Measurements from ENCODE around the gene INO80. TPM values are rescaled to one million over a fixed set of nuclear protein-coding genes. Genes with fewer than 3 reads are reported as not detected.

The INO80 gene
- 10 to 100 TPM; 31.3 to 34.7 (median 33.7) TPM for total RNA-seq
- total RNA-seq (2013) = 24.8 TPM
- 80.9 to 163 (median 113) reads per million in 29 experiments for total RNA-seq

DNA sequence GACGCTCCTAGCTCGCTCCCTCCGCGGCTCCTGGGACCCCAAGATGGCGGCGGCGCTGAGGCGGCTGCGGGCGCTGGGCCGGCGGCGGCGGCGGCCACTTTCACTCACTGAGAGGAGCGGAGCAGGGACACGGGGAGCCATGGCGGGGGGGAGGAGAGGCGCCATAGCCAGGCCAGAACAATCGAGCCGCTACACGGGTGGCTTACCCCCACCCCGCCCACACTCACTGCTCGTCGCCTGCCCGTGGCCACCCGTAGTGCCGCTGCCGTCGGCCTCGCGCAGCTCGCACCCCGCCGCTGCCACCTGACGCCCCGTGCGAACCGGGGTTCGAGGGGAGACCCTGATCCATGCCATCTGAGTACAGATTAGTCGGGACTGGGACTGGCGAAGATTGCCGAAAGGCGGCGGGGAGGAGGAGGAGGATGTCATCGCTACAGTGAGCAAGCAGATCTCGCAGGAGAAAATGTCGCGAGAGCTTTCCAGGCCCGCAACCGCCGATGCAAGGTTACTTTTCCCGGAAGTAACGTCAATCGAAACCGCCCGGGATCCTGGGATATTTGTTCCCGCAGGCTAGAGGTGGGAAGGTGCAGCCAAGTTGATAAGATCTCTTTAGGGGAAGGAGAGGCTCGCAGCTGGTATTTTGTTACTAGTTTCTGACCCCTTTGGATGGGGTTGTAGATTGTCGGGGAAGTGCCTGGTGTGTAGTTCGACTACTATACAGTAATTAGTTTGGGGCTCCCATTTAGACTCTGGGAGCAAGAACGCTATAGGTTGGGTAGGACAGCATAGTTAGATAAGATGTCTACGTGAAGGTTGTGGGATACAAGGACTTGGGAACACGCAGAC is at the start of gene INO80:
Gene INO80 (minus strand): TSS at position 165 of the 846 bp plus-strand sequence. CDS start 19,970 bp downstream, outside the sequence.
- ATAC-seq (replicated peaks in 1 of 4) = peak; percentile 82 to 86 (median 84)

DNA sequence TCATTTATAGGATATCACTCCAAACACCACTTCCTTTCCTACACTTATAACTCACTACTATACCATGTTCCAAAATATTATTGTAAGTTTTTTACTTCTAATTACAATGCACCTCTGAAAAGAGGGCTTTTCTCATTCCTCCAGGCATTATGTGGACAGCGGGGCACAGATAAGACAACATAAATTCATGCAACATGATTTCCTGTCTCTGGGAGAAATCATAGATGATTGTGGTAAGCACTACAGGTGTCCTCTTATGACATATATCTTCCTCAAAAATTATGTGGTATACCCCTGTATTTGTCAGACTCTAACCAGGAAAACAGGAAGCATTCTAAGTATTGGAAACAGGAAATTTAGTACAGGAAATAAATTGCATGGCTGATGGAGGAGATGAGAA is 45.7 kb upstream of the INO80 start:
- H3K27me3 Mint-ChIP-seq = no peaks in the 10 kb centered on the region
- H3K9me3 Mint-ChIP-seq = no peaks in the 10 kb centered on the region
- no peaks in the 10 kb centered on the region for H3K9me3 ChIP-seq
- ATAC-seq (replicated peaks in 1 of 4) (no peak), DNase-seq (no peak)
- POLR2A ChIA-PET = interaction anchor here in 1 of 2 donors (0.6 kb wide), 1 partner anchor 949 kb away, joined by 5 read pairs; no protein-coding TSS in a partner anchor
- CTCF ChIA-PET = no interaction called here
- peaks cover 6 to 8% (median 8%) of the 10 kb centered on the region in 3 donors for H3K4me1 Mint-ChIP-seq
- H3K4me3 ChIP-seq (ENCODE audit: control insufficient read depth in 1 of 2, extremely low read depth in 1 of 2, low read length in 1 of 2) = no peak overlapping the region
- no peak overlapping the region for H3K27ac Mint-ChIP-seq
- H3K27me3 ChIP-seq (replicated peaks in 1 of 2; ENCODE audit: control insufficient read depth in 2 of 2, extremely low read depth in 1 of 2, insufficient read depth in 2 of 2, low read length in 1 of 2) = peaks cover 0 to 4% of the 10 kb centered on the region in 2 experiments
- H3K36me3 ChIP-seq (ENCODE audit: control insufficient read depth in 2 of 2, extremely low read depth in 1 of 2, insufficient read depth in 1 of 2, low read length in 1 of 2) = no peaks in the 10 kb centered on the region
- H3K36me3 Mint-ChIP-seq = no peaks in the 10 kb centered on the region
- no CpG with 5 or more reads among the region's 1 CpG for WGBS (ENCODE audit: insufficient coverage)
- no peak overlapping the region for H3K4me3 Mint-ChIP-seq
- H3K4me1 ChIP-seq (ENCODE audit: control insufficient read depth in 1 of 2, extremely low read depth in 1 of 2, insufficient read depth in 2 of 2, low read length in 2 of 2) = no peaks in the 10 kb centered on the region
- no peak overlapping the region for H3K27ac ChIP-seq (ENCODE audit: low read length)

More for the DNA sequence above, at the start of gene INO80:
- H3K36me3 ChIP-seq (ENCODE audit: control insufficient read depth in 2 of 2, extremely low read depth in 1 of 2, insufficient read depth in 1 of 2, low read length in 1 of 2) = peaks cover 0 to 4% of the 10 kb centered on the region in 2 donors
- H3K27me3 ChIP-seq (replicated peaks in 1 of 2; ENCODE audit: control insufficient read depth in 2 of 2, extremely low read depth in 1 of 2, insufficient read depth in 2 of 2, low read length in 1 of 2) = no peaks in the 10 kb centered on the region
- Mint-ChIP-seq H3K4me1 (peaks cover 27 to 32% (median 28%) of the 10 kb centered on the region in 3 donors), H3K9me3 (no peaks in the 10 kb centered on the region), H3K27ac (peak within 1 kb of the TSS; percentile 98 to 100), H3K27me3 (no peaks in the 10 kb centered on the region), H3K4me3 (peak within 1 kb of the TSS; percentile 92 to 98 (median 93)), H3K36me3 (no peaks in the 10 kb centered on the region)
- under 1% methylated on average over 38 of the region's 64 CpGs for WGBS (ENCODE audit: insufficient coverage)
- no peaks in the 10 kb centered on the region for H3K9me3 ChIP-seq
- peak; percentile 90 to 98 (median 95) for DNase-seq
- peaks cover 8 to 24% of the 10 kb centered on the region in 2 experiments for H3K4me1 ChIP-seq (ENCODE audit: control insufficient read depth in 1 of 2, extremely low read depth in 1 of 2, insufficient read depth in 2 of 2, low read length in 2 of 2)
- ChIA-PET CTCF (interaction anchor here in 1 of 2 donors (0.8 kb wide), 1 partner anchor 174 kb away, joined by 3 read pairs; no protein-coding TSS in a partner anchor), POLR2A (interaction anchor here in 1 of 2 donors (0.7 to 0.8 kb wide), 2 partner anchors 59 to 548 kb away, joined by 4 read pairs; no protein-coding TSS in a partner anchor)
- peak within 1 kb of the TSS; percentile 92 for H3K27ac ChIP-seq (ENCODE audit: low read length)
- H3K4me3 ChIP-seq (ENCODE audit: control insufficient read depth in 1 of 2, extremely low read depth in 1 of 2, low read length in 1 of 2) = peak within 1 kb of the TSS; percentile 89 to 97

GRCh38 chr15:41161336-41161735 is 45.3 kb upstream of the INO80 start:
- Mint-ChIP-seq H3K4me3 (no peak overlapping the region), H3K4me1 (peaks cover 6 to 8% (median 8%) of the 10 kb centered on the region in 3 donors), H3K9me3 (no peaks in the 10 kb centered on the region), H3K36me3 (no peaks in the 10 kb centered on the region), H3K27me3 (no peaks in the 10 kb centered on the region), H3K27ac (no peak overlapping the region)
- Histone ChIP-seq H3K27ac (ENCODE audit: low read length) (no peak overlapping the region), H3K27me3 (replicated peaks in 1 of 2; ENCODE audit: control insufficient read depth in 2 of 2, extremely low read depth in 1 of 2, insufficient read depth in 2 of 2, low read length in 1 of 2) (peaks cover 0 to 6% of the 10 kb centered on the region in 2 experiments), H3K9me3 (no peaks in the 10 kb centered on the region), H3K4me1 (ENCODE audit: control insufficient read depth in 1 of 2, extremely low read depth in 1 of 2, insufficient read depth in 2 of 2, low read length in 2 of 2) (no peaks in the 10 kb centered on the region), H3K4me3 (ENCODE audit: control insufficient read depth in 1 of 2, extremely low read depth in 1 of 2, low read length in 1 of 2) (no peak overlapping the region), H3K36me3 (ENCODE audit: control insufficient read depth in 2 of 2, extremely low read depth in 1 of 2, insufficient read depth in 1 of 2, low read length in 1 of 2) (no peaks in the 10 kb centered on the region)
- CTCF ChIA-PET = no interaction called here
- WGBS (ENCODE audit: insufficient coverage) = 56% methylated on average over 1 of the region's 6 CpGs
- POLR2A ChIA-PET = interaction anchor here in 1 of 2 donors (0.6 kb wide), 1 partner anchor 950 kb away, joined by 5 read pairs; no protein-coding TSS in a partner anchor
- ATAC-seq (replicated peaks in 1 of 4) (no peak), DNase-seq (no peak)

DNA sequence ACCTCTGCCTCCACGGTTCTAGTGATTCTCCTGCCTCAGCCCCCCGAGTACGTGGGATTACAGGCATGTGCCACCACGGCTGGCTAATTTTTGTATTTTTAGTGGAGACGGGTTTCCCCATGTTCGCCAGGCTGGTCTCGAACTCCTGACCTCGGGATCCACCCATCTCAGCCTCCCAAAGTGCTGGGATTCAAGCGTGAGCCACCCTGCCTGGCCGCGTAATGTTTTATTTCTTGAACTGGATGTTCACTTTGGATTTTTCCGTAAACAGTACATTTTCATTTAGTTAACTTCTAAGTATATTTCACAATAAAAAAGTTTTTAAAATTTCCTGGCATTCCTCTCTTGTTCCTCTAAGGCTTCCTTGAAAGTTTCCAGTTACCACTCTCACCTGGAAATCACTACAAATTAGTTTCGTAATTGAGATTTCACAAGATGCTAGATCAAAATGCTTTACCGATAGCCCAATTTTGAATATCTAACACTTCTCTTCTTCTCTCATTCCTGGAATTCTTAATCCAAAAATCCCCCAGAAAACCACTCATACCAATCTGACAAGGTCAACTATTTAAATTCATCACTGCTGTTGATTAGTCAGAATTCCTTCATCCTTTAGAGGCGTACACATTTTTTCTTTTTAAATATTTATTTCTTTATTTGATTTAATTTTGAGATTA is 44.7 kb upstream of the INO80 start:
- DNase-seq = no peak
- no peak for ATAC-seq (replicated peaks in 1 of 4)
- peaks cover 6 to 8% (median 8%) of the 10 kb centered on the region in 3 donors for H3K4me1 Mint-ChIP-seq
- POLR2A ChIA-PET = interaction anchor here in 1 of 2 donors (0.6 kb wide), 1 partner anchor 950 kb away, joined by 5 read pairs; no protein-coding TSS in a partner anchor
- H3K27me3 ChIP-seq (replicated peaks in 1 of 2; ENCODE audit: control insufficient read depth in 2 of 2, extremely low read depth in 1 of 2, insufficient read depth in 2 of 2, low read length in 1 of 2) = peaks cover 0 to 6% of the 10 kb centered on the region in 2 experiments
- no peaks in the 10 kb centered on the region for H3K36me3 Mint-ChIP-seq
- no peak overlapping the region for H3K27ac ChIP-seq (ENCODE audit: low read length)
- H3K4me3 Mint-ChIP-seq = no peak overlapping the region
- H3K4me1 ChIP-seq (ENCODE audit: control insufficient read depth in 1 of 2, extremely low read depth in 1 of 2, insufficient read depth in 2 of 2, low read length in 2 of 2) = no peaks in the 10 kb centered on the region
- no peaks in the 10 kb centered on the region for H3K27me3 Mint-ChIP-seq
- WGBS (ENCODE audit: insufficient coverage) = 70% methylated on average over 11 of the region's 15 CpGs
- H3K36me3 ChIP-seq (ENCODE audit: control insufficient read depth in 2 of 2, extremely low read depth in 1 of 2, insufficient read depth in 1 of 2, low read length in 1 of 2) = no peaks in the 10 kb centered on the region
- CTCF ChIA-PET = interaction anchor here in 1 of 2 donors (0.7 kb wide), 1 partner anchor 25 kb away, joined by 5 read pairs; no protein-coding TSS in a partner anchor
- no peaks in the 10 kb centered on the region for H3K9me3 ChIP-seq
- H3K9me3 Mint-ChIP-seq = no peaks in the 10 kb centered on the region
- H3K27ac Mint-ChIP-seq = no peak overlapping the region
- H3K4me3 ChIP-seq (ENCODE audit: control insufficient read depth in 1 of 2, extremely low read depth in 1 of 2, low read length in 1 of 2) = no peak overlapping the region

DNA sequence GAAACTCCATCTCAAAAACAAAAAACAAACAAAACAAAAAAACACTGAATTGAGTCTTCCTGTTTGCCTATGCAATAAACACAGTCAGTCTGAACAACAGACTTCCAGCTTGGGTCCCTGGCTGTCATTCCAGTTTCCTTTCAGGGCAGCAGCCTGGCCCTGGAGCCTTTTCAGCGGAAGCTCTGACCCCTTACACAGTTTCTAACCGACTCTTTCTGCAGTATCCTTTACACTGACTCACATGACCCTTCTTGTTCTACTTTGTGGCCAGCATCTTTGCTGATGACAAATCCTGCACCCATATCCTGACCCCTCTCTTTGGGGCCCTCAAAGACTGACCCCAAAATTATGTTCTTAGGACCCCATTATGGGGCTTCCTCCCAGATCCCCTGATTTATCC is 38.3 kb upstream of the INO80 start:
- CTCF ChIA-PET = no interaction called here
- H3K27me3 Mint-ChIP-seq = no peaks in the 10 kb centered on the region
- no peak overlapping the region for H3K27ac ChIP-seq (ENCODE audit: low read length)
- H3K27me3 ChIP-seq (replicated peaks in 1 of 2; ENCODE audit: control insufficient read depth in 2 of 2, extremely low read depth in 1 of 2, insufficient read depth in 2 of 2, low read length in 1 of 2) = peaks cover 0 to 8% of the 10 kb centered on the region in 2 experiments
- H3K36me3 ChIP-seq (ENCODE audit: control insufficient read depth in 2 of 2, extremely low read depth in 1 of 2, insufficient read depth in 1 of 2, low read length in 1 of 2) = no peaks in the 10 kb centered on the region
- no peaks in the 10 kb centered on the region for H3K4me1 ChIP-seq (ENCODE audit: control insufficient read depth in 1 of 2, extremely low read depth in 1 of 2, insufficient read depth in 2 of 2, low read length in 2 of 2)
- H3K36me3 Mint-ChIP-seq = no peaks in the 10 kb centered on the region
- no peaks in the 10 kb centered on the region for H3K9me3 ChIP-seq
- peaks cover 0 to 14% (median 8%) of the 10 kb centered on the region in 3 donors for H3K4me1 Mint-ChIP-seq
- POLR2A ChIA-PET = no interaction called here
- H3K4me3 ChIP-seq (ENCODE audit: control insufficient read depth in 1 of 2, extremely low read depth in 1 of 2, low read length in 1 of 2) = no peak overlapping the region
- H3K4me3 Mint-ChIP-seq = no peak overlapping the region
- no peak for DNase-seq
- whole genome bisulfite sequencing (ENCODE audit: insufficient coverage) = 90% methylated on average over 1 of the region's 2 CpGs
- no peak overlapping the region for H3K27ac Mint-ChIP-seq
- no peaks in the 10 kb centered on the region for H3K9me3 Mint-ChIP-seq
- no peak for ATAC-seq (replicated peaks in 1 of 4)

DNA sequence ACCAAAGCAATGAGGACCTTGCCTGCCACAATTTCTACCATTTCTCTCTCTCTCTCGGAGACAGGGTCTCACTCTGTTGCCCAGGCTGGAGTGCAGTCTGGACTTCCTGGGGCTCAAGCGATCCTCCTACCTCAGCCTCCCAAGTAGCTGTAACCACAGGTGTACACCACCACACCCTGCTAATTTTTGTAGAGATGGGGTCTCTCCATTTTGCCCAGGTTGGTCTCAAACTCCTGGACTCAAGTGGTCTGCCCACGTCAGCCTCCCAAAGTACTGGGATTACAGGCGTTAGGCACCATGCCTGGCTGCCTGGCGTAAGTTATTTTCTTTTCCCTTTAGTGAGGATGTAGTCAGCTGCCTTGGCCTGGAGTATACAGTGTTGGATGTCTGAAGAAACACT is 37.7 kb upstream of the INO80 start:
- H3K27me3 ChIP-seq (replicated peaks in 1 of 2; ENCODE audit: control insufficient read depth in 2 of 2, extremely low read depth in 1 of 2, insufficient read depth in 2 of 2, low read length in 1 of 2) = peaks cover 0 to 8% of the 10 kb centered on the region in 2 experiments
- H3K9me3 Mint-ChIP-seq = no peaks in the 10 kb centered on the region
- no peaks in the 10 kb centered on the region for H3K36me3 ChIP-seq (ENCODE audit: control insufficient read depth in 2 of 2, extremely low read depth in 1 of 2, insufficient read depth in 1 of 2, low read length in 1 of 2)
- no peaks in the 10 kb centered on the region for H3K4me1 ChIP-seq (ENCODE audit: control insufficient read depth in 1 of 2, extremely low read depth in 1 of 2, insufficient read depth in 2 of 2, low read length in 2 of 2)
- peaks cover 0 to 14% (median 8%) of the 10 kb centered on the region in 3 donors for H3K4me1 Mint-ChIP-seq
- CTCF ChIA-PET = no interaction called here
- H3K4me3 ChIP-seq (ENCODE audit: control insufficient read depth in 1 of 2, extremely low read depth in 1 of 2, low read length in 1 of 2) = no peak overlapping the region
- DNase-seq (no peak), ATAC-seq (replicated peaks in 1 of 4) (no peak)
- H3K4me3 Mint-ChIP-seq = no peak overlapping the region
- no peaks in the 10 kb centered on the region for H3K9me3 ChIP-seq
- POLR2A ChIA-PET = no interaction called here
- H3K27ac ChIP-seq (ENCODE audit: low read length) = no peak overlapping the region
- H3K27ac Mint-ChIP-seq = no peak overlapping the region
- H3K27me3 Mint-ChIP-seq = no peaks in the 10 kb centered on the region
- WGBS (ENCODE audit: insufficient coverage) = 93% methylated on average over 4 of the region's 5 CpGs
- H3K36me3 Mint-ChIP-seq = no peaks in the 10 kb centered on the region

All from T-cell (primary cell).